Measurements from ENCODE around the gene JCAD.

GRCh38 chr10:29969255-29970011 is 90.0 kb downstream of the JCAD start:
- TF ChIP-seq POLR2A (IDR thresholded peaks at IDR 0.05) (no peak), CTCF (IDR thresholded peaks at IDR 0.05) (no peak), EP300 (IDR thresholded peaks at IDR 0.05) (no peak)
